Activated T-cell treated with anti-CD3 and anti-CD28 coated beads, Interleukin-2, amount 50 U/mL, for 1 hour (primary cell): ENCODE measurements around the gene CLASRP.

ENCODE experiments used
- DNase-seq: peaks from one replicate; pipeline ENCODE4 v3.0.0-alpha.2; 2020

The CLASRP gene

DNA sequence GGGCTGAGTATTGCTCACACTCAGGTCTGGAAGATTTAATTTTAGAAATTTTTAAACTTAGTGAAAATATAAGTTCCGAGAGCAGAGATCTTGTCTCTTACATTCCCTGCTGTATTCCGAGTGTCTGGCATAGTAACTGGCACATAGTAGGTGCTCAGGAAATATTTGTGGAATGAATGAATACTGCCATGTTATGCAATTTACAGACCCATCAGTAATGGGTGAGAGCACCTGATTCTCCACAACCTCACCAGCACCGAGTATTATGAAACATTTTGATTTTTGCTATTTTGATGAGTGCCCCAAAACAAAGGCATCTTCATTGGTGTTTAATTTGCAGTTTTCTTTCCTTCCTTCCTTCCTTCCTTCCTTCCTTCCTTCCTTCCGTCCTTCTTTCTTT is 15.8 kb upstream of the CLASRP start:
- no peak for DNase-seq

DNA sequence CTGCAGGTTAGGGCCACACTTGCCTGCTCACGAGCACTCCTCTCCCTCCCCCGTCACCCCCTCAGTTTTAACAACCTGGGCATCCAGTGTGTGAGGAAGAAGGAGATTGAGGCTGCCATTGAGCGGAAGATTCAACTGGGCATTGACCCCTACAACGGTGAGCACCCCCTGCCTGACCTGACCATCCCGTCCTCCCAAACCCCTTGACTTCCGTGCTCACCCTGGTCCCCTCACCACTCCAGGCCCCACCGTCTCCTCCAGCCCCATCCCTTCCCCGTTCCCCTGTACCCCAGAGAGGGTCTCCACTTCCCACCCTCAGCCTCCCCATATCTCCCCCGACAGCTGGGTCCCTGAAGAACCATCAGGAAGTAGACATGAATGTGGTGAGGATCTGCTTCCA is 13.6 kb upstream of the CLASRP start:
- DNase-seq: no peak

DNA sequence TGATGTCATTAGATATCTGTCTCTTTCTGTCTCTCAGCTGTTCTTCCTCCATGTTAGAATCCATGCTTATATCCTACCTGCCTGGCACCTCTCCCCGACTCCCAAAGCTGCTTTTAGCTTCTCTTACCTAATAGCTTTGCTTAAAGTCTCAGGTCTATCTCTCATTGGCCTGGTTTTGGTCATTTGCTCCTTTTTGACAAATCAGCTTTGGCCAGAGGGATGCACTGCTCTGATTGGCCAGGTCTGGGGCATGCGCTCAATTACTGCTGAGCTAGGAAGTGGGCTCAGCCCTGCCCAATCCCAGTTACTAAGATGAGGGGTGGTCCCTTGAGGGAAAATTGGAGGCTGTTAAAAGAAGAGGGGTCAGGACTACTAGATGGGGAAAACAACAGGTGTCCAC is 11.5 kb upstream of the CLASRP start:
- DNase-seq: no peak

DNA sequence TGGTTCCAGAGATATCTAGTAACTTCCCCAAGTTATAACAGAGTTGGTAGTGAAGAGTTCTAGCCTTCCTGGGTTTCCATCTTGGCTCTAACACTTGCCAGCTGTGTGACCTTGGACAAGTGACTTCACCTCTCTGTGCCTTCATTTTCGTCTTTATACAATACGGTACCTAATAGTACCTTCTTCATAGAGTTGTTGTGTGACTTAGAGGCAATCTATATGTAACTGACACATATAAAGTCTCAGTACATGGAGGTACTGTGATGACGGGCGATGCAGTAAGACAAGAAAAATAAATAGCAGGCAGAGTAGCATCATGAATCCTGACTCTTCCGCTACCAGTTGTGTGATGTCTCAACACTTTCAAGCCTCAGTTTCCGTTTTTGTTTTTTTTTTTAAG is 8.0 kb upstream of the CLASRP start:
- no peak for DNase-seq

DNA sequence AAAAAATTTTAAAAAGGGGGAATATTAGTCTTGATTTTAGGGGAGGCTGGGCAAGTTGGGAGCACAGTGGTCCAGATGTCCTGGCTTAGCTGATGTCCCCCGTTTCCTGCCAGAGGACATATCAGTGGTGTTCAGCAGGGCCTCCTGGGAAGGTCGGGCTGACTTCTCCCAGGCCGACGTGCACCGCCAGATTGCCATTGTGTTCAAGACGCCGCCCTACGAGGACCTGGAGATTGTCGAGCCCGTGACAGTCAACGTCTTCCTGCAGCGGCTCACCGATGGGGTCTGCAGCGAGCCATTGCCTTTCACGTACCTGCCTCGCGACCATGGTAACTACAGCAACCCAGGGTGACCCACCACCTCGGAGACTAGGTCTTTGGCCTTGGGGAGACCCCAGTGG is 6.4 kb upstream of the CLASRP start:
- no peak for DNase-seq

DNA sequence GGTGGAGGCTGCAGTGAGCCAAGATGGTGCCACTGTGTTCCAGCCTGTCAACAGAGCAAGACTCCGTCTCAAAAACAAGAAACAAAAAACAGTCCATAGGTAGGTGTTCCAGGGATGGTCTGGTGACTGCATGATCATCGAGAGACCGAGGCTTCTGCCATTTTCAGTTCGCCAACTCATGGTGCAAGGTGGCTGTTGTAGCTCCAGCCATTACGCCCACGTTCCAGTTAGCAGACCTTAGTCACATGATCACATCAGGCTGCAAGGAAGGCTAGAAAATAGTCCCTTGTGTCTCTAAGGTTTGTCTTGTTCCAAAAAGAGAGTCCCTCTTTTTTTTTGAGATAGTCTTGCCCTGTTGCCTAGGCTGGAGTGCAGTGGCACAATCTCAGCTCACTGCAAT is 3.1 kb upstream of the CLASRP start:
- no peak for DNase-seq

DNA sequence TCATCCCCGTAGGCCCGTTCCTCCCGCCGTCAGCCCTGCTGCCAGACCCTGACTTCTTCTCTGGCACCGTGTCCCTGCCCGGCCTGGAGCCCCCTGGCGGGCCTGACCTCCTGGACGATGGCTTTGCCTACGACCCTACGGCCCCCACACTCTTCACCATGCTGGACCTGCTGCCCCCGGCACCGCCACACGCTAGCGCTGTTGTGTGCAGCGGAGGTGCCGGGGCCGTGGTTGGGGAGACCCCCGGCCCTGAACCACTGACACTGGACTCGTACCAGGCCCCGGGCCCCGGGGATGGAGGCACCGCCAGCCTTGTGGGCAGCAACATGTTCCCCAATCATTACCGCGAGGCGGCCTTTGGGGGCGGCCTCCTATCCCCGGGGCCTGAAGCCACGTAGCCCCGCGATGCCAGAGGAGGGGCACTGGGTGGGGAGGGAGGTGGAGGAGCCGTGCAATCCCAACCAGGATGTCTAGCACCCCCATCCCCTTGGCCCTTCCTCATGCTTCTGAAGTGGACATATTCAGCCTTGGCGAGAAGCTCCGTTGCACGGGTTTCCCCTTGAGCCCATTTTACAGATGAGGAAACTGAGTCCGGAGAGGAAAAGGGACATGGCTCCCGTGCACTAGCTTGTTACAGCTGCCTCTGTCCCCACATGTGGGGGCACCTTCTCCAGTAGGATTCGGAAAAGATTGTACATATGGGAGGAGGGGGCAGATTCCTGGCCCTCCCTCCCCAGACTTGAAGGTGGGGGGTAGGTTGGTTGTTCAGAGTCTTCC is 1.3 kb upstream of the CLASRP start:
- DNase-seq: no peak

DNA sequence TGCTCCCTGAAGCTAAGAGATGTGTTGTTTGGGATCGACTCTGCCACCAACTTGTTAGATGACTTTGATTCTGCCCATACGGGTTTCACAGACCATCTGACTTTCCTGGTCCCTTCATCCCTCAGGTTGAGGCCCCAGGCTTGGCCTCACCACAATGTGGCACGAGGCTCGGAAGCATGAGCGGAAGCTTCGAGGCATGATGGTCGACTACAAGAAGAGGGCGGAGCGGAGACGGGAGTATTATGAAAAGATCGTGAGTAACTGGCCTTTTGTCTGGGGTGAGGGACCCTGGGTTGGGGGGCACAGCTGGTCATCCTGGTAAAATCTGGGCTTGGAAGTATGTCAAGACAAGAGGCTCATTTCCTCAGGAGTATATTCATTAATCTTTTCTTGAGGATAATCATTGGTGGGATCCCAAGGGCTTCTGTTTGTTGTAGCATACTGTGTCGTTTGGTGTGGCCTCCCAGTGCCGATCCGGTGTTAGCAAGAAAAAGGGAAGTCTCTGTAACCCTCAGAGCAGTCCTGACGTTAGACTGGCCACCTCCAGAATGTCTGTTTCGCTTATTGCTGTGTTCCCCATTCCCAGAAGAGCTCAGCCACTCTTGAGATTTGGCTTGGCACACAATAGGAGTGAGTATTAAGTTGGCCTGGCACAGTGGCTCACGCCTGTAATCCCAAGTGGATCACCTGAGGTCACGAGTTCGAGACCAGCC is 1.4 kb downstream of the CLASRP start:
- no peak for DNase-seq

DNA sequence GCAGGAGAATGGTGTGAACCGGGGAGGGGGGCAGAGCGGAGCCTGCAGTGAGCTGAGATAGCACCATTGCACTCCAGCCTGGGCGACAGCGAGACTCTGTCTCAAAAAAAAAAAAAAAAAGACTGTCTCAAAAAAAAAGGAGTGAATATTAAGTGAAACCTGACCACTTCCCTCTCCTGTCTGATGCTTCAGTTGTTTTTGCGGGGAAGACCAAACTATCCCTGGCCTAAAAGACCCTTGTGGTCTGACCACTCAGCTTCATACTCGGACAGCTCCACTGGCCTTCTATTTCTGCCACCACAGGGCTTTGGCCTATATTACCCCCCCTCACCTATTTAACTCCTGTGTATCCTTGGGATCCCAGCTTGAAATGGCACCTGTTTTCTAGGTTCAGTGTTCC is 2.3 kb downstream of the CLASRP start:
- no peak for DNase-seq

DNA sequence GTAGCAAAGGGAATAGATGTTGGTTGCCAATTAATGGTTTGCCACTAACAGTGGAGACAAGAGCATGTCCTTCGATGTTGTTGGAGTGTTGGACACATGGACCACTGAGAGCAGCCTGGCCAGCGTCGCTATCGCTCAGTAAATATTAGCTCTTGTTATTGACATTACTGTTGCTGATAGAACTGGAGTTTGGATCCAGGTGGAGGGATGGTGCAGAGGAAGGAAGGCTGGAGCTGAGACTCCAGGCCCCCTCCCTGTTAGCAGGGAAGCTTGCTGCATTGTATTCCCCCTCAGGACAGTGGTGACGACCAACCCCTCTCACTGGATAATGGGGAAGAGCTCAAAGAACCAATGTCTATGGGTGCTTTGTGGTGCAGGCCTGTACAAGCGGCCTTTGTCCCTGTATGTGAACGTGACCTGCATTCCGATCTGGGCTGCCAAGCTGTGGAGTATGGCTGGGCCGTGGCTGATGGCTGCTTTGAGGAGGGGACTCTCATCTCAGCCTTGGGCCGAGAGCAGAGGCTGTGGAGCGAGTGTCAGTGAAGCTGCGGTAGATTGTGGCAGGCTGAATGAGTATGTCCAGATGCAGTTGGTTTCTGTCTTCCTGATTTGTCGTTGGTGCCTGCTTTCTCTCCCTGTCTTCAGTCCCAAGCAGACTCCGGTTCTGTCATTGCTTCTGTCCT is 7.0 kb downstream of the CLASRP start:
- no peak for DNase-seq

DNA sequence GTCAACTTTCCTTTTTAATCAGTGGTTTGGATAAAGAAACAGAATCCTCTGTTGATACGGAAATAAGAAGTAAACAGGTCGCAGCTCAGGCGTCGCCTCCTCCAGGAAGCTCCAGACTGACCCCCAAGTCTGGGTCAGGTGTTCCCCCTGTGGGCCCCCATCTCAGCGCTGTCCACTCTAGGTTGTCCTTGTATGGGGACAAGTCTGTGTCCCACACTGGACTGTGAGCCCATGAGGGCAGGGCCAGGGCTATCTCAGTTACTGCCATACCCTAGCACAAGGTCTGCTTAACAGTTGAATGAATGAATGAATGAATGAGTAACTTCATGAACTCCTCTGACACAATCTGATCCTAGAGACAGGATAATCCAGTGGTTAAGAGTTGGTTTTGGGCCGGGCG is 7.5 kb downstream of the CLASRP start:
- no peak for DNase-seq

DNA sequence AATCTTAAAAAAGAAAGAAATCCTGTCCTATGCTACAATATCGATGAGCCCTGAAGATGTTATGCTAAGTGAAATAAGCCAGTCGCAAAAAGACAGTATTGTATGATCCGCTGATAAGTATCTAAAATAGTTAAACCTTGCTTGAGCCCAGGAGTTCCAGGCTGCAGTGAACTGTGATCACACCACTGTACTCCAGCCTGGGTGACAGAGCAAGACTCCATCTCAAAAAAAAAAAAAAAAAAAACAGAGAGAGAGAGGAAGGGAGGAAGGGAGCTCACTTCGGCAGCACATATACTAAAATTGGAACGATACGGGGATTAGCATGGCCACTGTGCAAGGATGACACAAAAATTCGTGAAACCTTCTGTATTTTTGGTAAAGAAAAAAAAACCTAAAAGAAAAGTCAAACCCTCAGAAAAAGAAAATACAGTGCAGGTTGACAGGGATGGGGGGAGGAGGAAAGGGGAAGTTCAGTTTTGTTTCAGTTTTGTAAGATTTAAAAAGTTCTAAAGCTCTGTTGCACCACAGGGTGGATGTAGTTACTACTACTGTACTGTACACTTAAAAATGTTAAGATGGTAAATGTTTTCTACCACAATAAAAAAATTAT is 8.4 kb downstream of the CLASRP start:
- no peak for DNase-seq

DNA sequence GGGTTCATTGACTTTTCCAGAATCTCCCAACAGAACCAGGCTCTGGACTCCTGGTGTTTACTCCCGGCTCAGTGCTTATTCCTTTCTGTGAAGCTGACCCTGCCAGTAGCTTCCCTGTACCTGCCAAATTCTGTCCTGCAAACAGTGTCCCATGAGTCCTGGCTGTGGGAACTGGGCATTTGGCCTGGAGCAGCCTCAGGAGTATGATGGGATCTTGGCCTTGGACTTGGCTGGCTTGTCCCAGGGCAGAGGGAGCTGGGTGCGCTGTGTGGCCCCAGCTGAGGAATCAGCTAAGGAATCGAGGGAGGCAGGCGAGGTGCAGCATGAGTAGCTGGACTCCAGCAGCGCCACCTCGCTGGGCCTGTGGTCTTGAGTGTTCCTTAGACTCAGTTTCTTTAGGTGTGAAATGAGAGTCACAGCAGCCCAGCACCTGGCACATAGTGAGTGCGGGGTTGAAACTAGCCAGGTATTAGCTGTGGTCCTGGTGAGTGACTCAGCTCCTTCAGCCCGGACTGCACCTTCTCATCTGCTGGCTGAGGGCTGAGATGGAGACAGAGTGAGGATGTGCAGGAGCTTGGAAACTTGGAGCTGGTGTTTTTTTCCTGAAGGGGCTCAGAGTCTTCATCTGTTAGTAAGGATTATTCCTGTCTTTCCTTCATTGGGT is 10.4 kb downstream of the CLASRP start:
- DNase-seq: no peak

DNA sequence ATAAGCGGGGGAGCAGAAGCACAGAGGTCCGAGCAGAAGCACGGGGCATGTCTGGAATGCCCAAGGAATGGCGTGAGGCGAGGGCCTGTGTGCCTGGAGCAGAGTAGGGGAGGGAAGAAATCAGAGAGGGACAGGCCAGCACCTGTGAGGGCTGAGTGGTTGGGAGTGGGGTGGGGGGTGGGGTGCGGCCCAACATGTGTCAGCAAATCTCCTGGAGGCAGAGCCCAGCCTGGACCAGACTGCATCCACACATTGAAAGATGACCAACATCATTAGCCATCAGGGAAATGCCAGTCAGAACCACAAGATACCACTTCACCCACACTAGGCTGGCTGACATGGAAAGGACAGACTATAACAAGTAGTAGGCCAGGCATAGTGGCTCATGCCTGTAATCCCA is 11.2 kb downstream of the CLASRP start:
- DNase-seq: no peak

DNA sequence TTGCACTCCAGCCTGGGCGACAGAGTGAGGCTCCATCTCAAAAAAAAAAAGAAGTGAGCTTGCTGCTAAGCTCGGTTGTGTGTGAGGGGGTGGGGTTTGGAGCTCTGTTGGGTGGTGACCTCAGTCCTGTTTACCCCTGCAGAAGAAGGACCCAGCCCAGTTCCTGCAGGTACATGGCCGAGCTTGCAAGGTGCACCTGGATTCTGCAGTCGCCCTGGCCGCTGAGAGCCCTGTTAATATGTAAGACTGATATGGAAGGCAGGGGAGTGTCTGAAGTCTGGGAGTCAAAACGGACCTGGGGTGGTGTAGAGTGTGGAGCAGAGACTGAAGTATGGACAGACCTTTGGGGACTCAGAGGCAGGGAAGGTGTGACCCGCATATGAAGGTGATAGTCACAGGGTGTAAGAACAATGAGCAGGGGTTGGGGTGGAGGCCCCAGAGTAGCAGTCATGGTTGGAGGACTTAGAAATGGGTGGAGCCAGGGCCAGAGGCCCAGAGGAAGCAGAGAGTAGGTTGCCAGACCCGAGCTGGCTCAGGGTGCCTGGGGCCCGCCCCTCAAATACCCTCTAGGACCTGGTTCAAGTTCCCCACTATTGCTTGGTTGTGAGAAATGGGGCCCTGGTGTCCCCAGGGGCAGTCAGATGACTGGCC is 13.2 kb downstream of the CLASRP start:
- no peak for DNase-seq

DNA sequence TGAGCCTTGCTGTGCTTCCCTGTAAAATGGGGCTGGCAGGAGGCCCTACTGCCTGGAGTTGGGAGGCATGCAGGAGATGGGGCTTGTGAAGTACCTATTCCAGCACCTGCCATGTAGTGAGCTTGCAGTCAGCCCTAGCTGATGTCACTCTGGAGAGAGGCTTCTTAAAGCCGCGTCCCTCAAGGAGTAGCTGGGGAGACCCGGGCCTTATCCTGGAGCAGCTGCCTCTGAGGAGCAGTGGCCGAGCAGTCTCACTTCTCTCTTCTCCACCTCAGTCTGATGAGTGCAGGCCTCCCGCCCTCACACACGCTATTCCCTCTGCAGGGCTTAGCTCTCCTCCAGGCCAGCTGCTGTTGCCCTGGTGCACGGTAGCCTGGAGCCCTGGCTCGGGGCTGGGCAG is 18.0 kb downstream of the CLASRP start:
- no peak for DNase-seq

DNA sequence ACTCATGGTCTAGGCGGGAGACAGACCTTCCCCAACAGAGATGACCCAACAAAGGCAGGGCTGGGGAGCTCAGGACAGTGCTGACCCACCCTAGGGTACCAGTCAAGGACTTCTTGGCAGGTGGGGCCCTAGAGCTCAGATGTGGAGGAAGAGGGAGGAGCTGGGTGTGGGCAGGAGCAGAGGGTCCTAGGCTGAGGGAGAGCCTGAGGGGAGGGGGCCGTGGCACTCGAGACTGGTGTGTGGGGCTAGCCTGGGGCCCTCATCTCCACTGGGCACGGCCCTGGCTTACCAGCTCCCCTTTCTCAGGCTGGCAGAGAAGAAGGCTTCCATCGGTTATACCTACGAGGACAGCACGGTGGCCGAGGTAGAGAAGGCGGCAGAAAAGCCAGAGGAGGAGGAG is 18.6 kb downstream of the CLASRP start:
- no peak for DNase-seq

DNA sequence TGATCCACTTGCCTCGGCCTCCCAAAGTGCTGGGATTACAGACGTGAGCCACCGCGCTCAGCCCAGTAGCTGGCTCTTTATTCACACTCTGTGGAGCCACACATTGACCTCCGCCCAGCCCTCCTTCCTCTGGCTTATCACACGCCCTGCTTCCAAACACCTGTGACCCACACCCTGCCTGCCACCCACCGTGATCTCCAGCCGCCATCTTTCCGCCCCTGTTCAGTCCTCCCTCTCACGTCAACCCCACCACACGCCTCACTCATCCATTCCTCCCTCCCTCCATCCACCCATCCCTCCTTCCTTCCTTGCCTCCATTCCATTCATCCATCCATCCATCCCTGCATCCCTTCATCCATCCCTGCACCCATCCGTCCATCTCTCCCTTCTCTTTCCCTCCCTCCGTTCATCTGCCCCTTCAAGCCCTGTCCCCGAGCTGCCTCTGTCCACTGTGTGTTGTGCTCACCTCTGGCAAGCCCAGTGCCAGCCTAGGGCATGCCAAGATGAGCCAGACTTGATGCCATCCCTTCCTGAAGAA is 19.8 kb downstream of the CLASRP start:
- no peak for DNase-seq

DNA sequence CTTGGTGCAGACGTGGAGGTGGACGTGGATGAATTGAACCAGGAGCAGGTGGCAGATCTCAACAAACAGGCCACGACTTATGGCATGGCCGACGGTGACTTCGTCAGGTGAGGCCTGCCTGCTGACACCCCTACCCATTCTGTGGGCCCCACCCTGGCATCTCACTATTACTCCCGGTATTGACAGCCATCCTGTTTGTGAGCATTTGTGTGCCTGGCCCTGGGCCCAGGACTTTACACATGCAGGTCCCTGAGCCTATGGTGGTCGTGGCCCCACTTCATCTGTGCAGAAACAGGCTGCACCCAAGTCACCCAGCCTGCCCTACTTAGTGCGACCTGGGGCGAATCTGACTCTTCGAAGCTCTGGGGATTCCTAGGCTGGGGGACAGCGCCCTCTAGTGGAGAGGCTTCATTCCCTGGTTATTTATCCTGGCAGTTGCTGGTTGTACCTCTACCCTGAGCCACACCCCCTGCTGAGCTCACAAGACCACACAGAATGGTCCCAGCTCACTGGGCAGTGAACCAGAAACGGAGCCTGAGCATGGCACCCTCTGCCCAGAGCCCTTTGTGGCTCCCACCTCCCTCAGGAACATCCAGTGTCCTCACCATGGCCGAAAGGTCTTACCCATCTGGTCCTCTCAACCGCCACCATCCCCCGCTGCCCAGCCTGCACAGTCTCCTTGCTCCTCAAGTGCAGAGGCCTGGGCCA is 20.6 kb downstream of the CLASRP start:
- DNase-seq: peak; percentile 85

DNA sequence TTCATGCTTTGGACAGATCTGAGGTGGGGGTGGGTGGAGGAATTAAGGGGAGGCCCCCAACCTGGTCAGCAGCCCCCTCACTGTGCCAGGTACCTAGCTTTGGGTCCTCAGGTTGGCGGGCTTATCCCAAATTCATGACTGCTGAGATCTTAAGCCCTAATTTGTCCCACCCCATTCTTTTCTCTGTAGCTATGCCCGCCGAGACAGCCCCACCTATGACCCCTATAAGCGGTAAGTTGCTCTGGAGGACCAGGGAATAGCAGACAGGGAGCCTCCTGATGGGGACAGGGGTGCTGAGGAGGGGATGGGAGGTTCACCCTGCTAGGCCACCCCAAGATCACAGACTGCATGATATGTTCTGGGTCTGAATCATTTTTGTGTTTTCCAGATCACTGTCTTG is 23.1 kb downstream of the CLASRP start:
- no peak for DNase-seq
